ENCODE data around the gene MECR. TPM values are rescaled to one million over a fixed set of nuclear protein-coding genes. Genes with fewer than 3 reads are reported as not detected.

Gene MECR
- total RNA-seq, 4 donors from 2014 or later: 7.4 to 23.4 (median 20.7) TPM

GRCh38 chr1:29172415-29172939 lies 58.3 kb downstream of the MECR start:
- Histone ChIP-seq H3K27ac (no peak overlapping the region), H3K36me3 (no peaks in the 10 kb centered on the region), H3K27me3 (no peaks in the 10 kb centered on the region), H3K4me3 (no peak overlapping the region), H3K4me1 (peaks cover 13 to 23% of the 10 kb centered on the region in 2 donors), H3K9me3 (no peaks in the 10 kb centered on the region)
- TF ChIP-seq POLR2A (IDR thresholded peaks at IDR 0.05) (no peak), CTCF (IDR thresholded peaks at IDR 0.05) (no peak)
- intact Hi-C loops (cut with DNase I; ENCODE audit: low total_unique reads): no loop called here
- DNase-seq: no peak

- peaks cover 11 to 20% of the 10 kb centered on the region in 2 donors for H3K4me1 ChIP-seq
- intact Hi-C loops (cut with DNase I; ENCODE audit: low total_unique reads): no loop called here
- H3K27ac ChIP-seq: peak overlapping the region in 1 of 2 donors; percentile 4
- no peak for DNase-seq
- H3K36me3 ChIP-seq: no peaks in the 10 kb centered on the region
- no peak for TF ChIP-seq POLR2A (IDR thresholded peaks at IDR 0.05)
- TF ChIP-seq CTCF (IDR thresholded peaks at IDR 0.05): no peak
- H3K27me3 ChIP-seq: no peaks in the 10 kb centered on the region
- no peak overlapping the region for H3K4me3 ChIP-seq
- no peaks in the 10 kb centered on the region for H3K9me3 ChIP-seq
Measured at GRCh38 chr1:29171521-29171920, 59.2 kb downstream of the MECR start.

GRCh38 chr1:29171089-29171488 lies 59.6 kb downstream of the MECR start:
- DNase-seq: no peak
- Histone ChIP-seq H3K4me3 (no peak overlapping the region), H3K27me3 (no peaks in the 10 kb centered on the region), H3K9me3 (no peaks in the 10 kb centered on the region), H3K36me3 (no peaks in the 10 kb centered on the region), H3K27ac (peak overlapping the region in 1 of 2 donors; percentile 4), H3K4me1 (peaks cover 11 to 20% of the 10 kb centered on the region in 2 donors)
- no peak for TF ChIP-seq POLR2A (IDR thresholded peaks at IDR 0.05)
- no peak for TF ChIP-seq CTCF (IDR thresholded peaks at IDR 0.05)
- intact Hi-C loops (cut with DNase I; ENCODE audit: low total_unique reads): no loop called here

- intact Hi-C loops (cut with DNase I; ENCODE audit: low total_unique reads): no loop called here
- Histone ChIP-seq H3K4me3 (no peak overlapping the region), H3K27me3 (no peaks in the 10 kb centered on the region), H3K9me3 (no peaks in the 10 kb centered on the region), H3K4me1 (peaks cover 11 to 16% of the 10 kb centered on the region in 2 donors), H3K27ac (no peak overlapping the region), H3K36me3 (no peaks in the 10 kb centered on the region)
- no peak for TF ChIP-seq CTCF (IDR thresholded peaks at IDR 0.05)
- TF ChIP-seq POLR2A (IDR thresholded peaks at IDR 0.05): no peak
- no peak for DNase-seq
Measured at GRCh38 chr1:29169976-29170375, 60.8 kb downstream of the MECR start.

GRCh38 chr1:29167904-29168303 lies 62.8 kb downstream of the MECR start:
- intact Hi-C loops (cut with DNase I; ENCODE audit: low total_unique reads): no loop called here
- H3K4me1 ChIP-seq: peaks cover 16 to 18% of the 10 kb centered on the region in 2 donors
- DNase-seq: no peak

More at GRCh38 chr1:29167904-29168303, 62.8 kb downstream of the MECR start:
- H3K27me3 ChIP-seq: no peaks in the 10 kb centered on the region
- H3K27ac ChIP-seq: no peak overlapping the region
- H3K36me3 ChIP-seq: no peaks in the 10 kb centered on the region
- no peak overlapping the region for H3K4me3 ChIP-seq
- no peaks in the 10 kb centered on the region for H3K9me3 ChIP-seq
- TF ChIP-seq CTCF (IDR thresholded peaks at IDR 0.05): no peak
- TF ChIP-seq POLR2A (IDR thresholded peaks at IDR 0.05): no peak

All from uterus (tissue), 4 donors.